ENCODE data around the gene KDM7A.

KDM7A gene

GRCh38 chr7:140175221-140176121, 1.3 kb downstream of the KDM7A start (continued):
- TF ChIP-seq ZNF629 (tag by site-specific recombination; IDR thresholded peaks at IDR 0.05) (peak; percentile 65; the same call in 1 of the 2 replicates), ZNF37A (tag by site-specific recombination; IDR thresholded peaks at IDR 0.05) (no peak), ZFP37 (tag by site-specific recombination; IDR thresholded peaks at IDR 0.05) (no peak), ZNF366 (tag by site-specific recombination; conservative IDR thresholded peaks at IDR 0.05) (no peak), ZBTB20 (tag by site-specific recombination; IDR thresholded peaks at IDR 0.05) (peak; percentile 84), ZNF16 (tag by site-specific recombination; IDR thresholded peaks at IDR 0.05; ENCODE audit: low read depth) (no peak), ZNF548 (tag by site-specific recombination; IDR thresholded peaks at IDR 0.05) (no peak), SP2 (tag by site-specific recombination; IDR thresholded peaks at IDR 0.05) (peak; percentile 70), KLF1 (tag by site-specific recombination; IDR thresholded peaks at IDR 0.05) (peak; percentile 72; the same call in 1 of the 2 replicates), ZNF23 (tag by site-specific recombination; IDR thresholded peaks at IDR 0.05; ENCODE audit: borderline replicate concordance) (no peak), BCL6B (tag by site-specific recombination; IDR thresholded peaks at IDR 0.05) (no peak), ZNF488 (tag by site-specific recombination; IDR thresholded peaks at IDR 0.05) (no peak), ZSCAN5A (tag by site-specific recombination; IDR thresholded peaks at IDR 0.05) (no peak), ZNF221 (tag by site-specific recombination; IDR thresholded peaks at IDR 0.05; ENCODE audit: borderline replicate concordance) (no peak), HOXA7 (CRISPR knock-in tag; IDR thresholded peaks at IDR 0.05; ENCODE audit: borderline replicate concordance) (no peak), ZNF211 (tag by site-specific recombination; IDR thresholded peaks at IDR 0.05; ENCODE audit: low read depth) (no peak), ZNF426 (tag by site-specific recombination; IDR thresholded peaks at IDR 0.05) (no peak), ZNF132 (tag by site-specific recombination; IDR thresholded peaks at IDR 0.05; ENCODE audit: borderline replicate concordance) (no peak), KLF7 (tag by site-specific recombination; IDR thresholded peaks at IDR 0.05; ENCODE audit: borderline replicate concordance) (no peak), ZNF626 (tag by site-specific recombination; IDR thresholded peaks at IDR 0.05) (no peak), ZNF335 (tag by site-specific recombination; conservative IDR thresholded peaks at IDR 0.05) (peak; percentile 75), ZNF19 (tag by site-specific recombination; IDR thresholded peaks at IDR 0.05; ENCODE audit: low read depth) (no peak), ZNF138 (tag by site-specific recombination; IDR thresholded peaks at IDR 0.05; ENCODE audit: borderline replicate concordance) (no peak), KLF10 (tag by site-specific recombination; IDR thresholded peaks at IDR 0.05) (peak; percentile 42), ZNF621 (tag by site-specific recombination; IDR thresholded peaks at IDR 0.05) (no peak), ZNF677 (tag by site-specific recombination; IDR thresholded peaks at IDR 0.05) (no peak), OVOL3 (tag by site-specific recombination; IDR thresholded peaks at IDR 0.05) (no peak), ZNF501 (tag by site-specific recombination; IDR thresholded peaks at IDR 0.05) (0 out of 2 replicates have a peak, but pooled peaks have one; percentile 14), ZNF311 (tag by site-specific recombination; IDR thresholded peaks at IDR 0.05; ENCODE audit: borderline replicate concordance) (no peak), ZNF280D (tag by site-specific recombination; IDR thresholded peaks at IDR 0.05) (no peak), ZNF792 (tag by site-specific recombination; IDR thresholded peaks at IDR 0.05) (no peak), ZNF148 (tag by site-specific recombination; IDR thresholded peaks at IDR 0.05; ENCODE audit: borderline replicate concordance) (no peak)

Data from HEK293 (cell line).